ENCODE measurements around the gene SERP2.
A peak's percentile ranks its signal among the peaks of the same experiment; 100 is the strongest.

The SERP2 gene

GRCh38 chr13:44389060-44389666, 15.5 kb downstream of the SERP2 start:
- peak in 1 of 2 donors; percentile 33 for DNase-seq

- DNase-seq: no peak
Observed at GRCh38 chr13:44389876-44390275, 16.3 kb downstream of the SERP2 start.

- no peak for DNase-seq
Observed at GRCh38 chr13:44393391-44393790, 19.8 kb downstream of the SERP2 start.

GRCh38 chr13:44394658-44395057, 21.0 kb downstream of the SERP2 start:
- no peak for DNase-seq

GRCh38 chr13:44395976-44396694, 22.5 kb downstream of the SERP2 start:
- no peak for DNase-seq

- DNase-seq: no peak
Observed at GRCh38 chr13:44396701-44397580, 23.3 kb downstream of the SERP2 start.

- DNase-seq: no peak
Observed at GRCh38 chr13:44397766-44398223, 24.2 kb downstream of the SERP2 start.

- no peak for DNase-seq
Observed at GRCh38 chr13:44398606-44399005, 25.0 kb downstream of the SERP2 start.

- no peak for DNase-seq
Observed at GRCh38 chr13:44399074-44399473, 25.4 kb downstream of the SERP2 start.

- no peak for DNase-seq
Observed at GRCh38 chr13:44400736-44401135, 27.1 kb downstream of the SERP2 start.

GRCh38 chr13:44401577-44401976, 28.0 kb downstream of the SERP2 start:
- DNase-seq: no peak

- no peak for DNase-seq
Observed at GRCh38 chr13:44402899-44403445, 29.3 kb downstream of the SERP2 start.

- DNase-seq: no peak
Observed at GRCh38 chr13:44403461-44404056, 29.9 kb downstream of the SERP2 start.

- no peak for DNase-seq
Observed at GRCh38 chr13:44404261-44405132, 30.9 kb downstream of the SERP2 start.

GRCh38 chr13:44406617-44407016, 33.0 kb downstream of the SERP2 start:
- no peak for DNase-seq

GRCh38 chr13:44407379-44407778, 33.8 kb downstream of the SERP2 start:
- DNase-seq: no peak

- no peak for DNase-seq
Observed at GRCh38 chr13:44407891-44408290, 34.3 kb downstream of the SERP2 start.

- no peak for DNase-seq
Observed at GRCh38 chr13:44409595-44409994, 36.0 kb downstream of the SERP2 start.

GRCh38 chr13:44410328-44410859, 36.8 kb downstream of the SERP2 start:
- no peak for DNase-seq

- no peak for DNase-seq
Observed at GRCh38 chr13:44411841-44412240, 38.2 kb downstream of the SERP2 start.

- DNase-seq: no peak
Observed at GRCh38 chr13:44412346-44412935, 38.8 kb downstream of the SERP2 start.

Measured in inflammatory macrophage treated with lipopolysaccharide for 1 hour (primary cell).